ENCODE measurements around the gene GPR37.

The GPR37 gene

DNA sequence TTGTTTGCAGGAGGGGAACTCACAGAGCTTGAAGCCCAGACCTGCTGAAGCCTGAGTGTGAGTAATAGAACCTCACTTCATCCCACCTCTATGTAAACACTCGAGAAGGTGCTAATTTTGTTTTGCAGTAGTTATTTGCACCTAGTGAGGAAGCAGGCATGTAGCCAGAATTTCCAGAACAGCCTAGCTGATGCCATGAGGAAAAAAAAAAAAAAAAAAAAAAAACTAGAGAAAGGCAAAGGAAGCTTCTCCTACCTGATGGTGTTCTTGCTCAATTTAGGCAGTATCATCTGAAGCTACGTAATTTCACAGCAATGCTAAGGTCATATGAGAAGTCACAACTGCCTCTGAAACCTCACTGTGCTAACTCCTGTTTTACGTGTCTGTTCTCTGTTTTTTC is 13.6 kb upstream of the GPR37 start:
- H3K27ac ChIP-seq (ENCODE audit: low read depth, low read length, poor library complexity, severe bottlenecking), result no peak overlapping the region
- H3K36me3 ChIP-seq (ENCODE audit: insufficient read depth, low read length), result no peaks in the 10 kb centered on the region
- H2AFZ ChIP-seq (ENCODE audit: low read length), result no peak overlapping the region
- no peaks in the 10 kb centered on the region for H3K9me2 ChIP-seq (ENCODE audit: low read depth, low read length)
- H3K79me2 ChIP-seq (ENCODE audit: insufficient read depth, low read length), result no peaks in the 10 kb centered on the region
- H3K9me3 ChIP-seq (ENCODE audit: low read length), result no peaks in the 10 kb centered on the region
- no peaks in the 10 kb centered on the region for H4K20me1 ChIP-seq (ENCODE audit: insufficient read depth, low read length)
- no peak overlapping the region for H3K4me2 ChIP-seq (ENCODE audit: low read length)
- no peaks in the 10 kb centered on the region for H3F3A ChIP-seq (ENCODE audit: insufficient read depth, low read length)
- TF ChIP-seq, protein P1, sequence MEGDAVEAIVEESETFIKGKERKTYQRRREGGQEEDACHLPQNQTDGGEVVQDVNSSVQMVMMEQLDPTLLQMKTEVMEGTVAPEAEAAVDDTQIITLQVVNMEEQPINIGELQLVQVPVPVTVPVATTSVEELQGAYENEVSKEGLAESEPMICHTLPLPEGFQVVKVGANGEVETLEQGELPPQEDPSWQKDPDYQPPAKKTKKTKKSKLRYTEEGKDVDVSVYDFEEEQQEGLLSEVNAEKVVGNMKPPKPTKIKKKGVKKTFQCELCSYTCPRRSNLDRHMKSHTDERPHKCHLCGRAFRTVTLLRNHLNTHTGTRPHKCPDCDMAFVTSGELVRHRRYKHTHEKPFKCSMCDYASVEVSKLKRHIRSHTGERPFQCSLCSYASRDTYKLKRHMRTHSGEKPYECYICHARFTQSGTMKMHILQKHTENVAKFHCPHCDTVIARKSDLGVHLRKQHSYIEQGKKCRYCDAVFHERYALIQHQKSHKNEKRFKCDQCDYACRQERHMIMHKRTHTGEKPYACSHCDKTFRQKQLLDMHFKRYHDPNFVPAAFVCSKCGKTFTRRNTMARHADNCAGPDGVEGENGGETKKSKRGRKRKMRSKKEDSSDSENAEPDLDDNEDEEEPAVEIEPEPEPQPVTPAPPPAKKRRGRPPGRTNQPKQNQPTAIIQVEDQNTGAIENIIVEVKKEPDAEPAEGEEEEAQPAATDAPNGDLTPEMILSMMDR (IDR thresholded peaks at IDR 0.05; ENCODE audit: low read length), result no peak
- TF ChIP-seq EZH2 (IDR thresholded peaks at IDR 0.05; ENCODE audit: borderline replicate concordance, low read length), result no peak
- H3K27me3 ChIP-seq (ENCODE audit: insufficient read depth, low read length), result no peaks in the 10 kb centered on the region
- H3K4me3 ChIP-seq (ENCODE audit: low read depth, low read length, poor library complexity, severe bottlenecking), result no peak overlapping the region
- H3K9ac ChIP-seq (ENCODE audit: low read length), result no peak overlapping the region
- H3K4me1 ChIP-seq (ENCODE audit: insufficient read depth, low read length, severe bottlenecking), result no peaks in the 10 kb centered on the region

- Histone ChIP-seq H4K20me1 (ENCODE audit: insufficient read depth, low read length) (no peaks in the 10 kb centered on the region), H3K27ac (ENCODE audit: low read depth, low read length, poor library complexity, severe bottlenecking) (no peak overlapping the region), H3K9me3 (ENCODE audit: low read length) (no peaks in the 10 kb centered on the region), H3K79me2 (ENCODE audit: insufficient read depth, low read length) (no peaks in the 10 kb centered on the region), H3K4me1 (ENCODE audit: insufficient read depth, low read length, severe bottlenecking) (no peaks in the 10 kb centered on the region), H2AFZ (ENCODE audit: low read length) (no peak overlapping the region), H3K4me3 (ENCODE audit: low read depth, low read length, poor library complexity, severe bottlenecking) (no peak overlapping the region), H3K9me2 (ENCODE audit: low read depth, low read length) (no peaks in the 10 kb centered on the region), H3F3A (ENCODE audit: insufficient read depth, low read length) (no peaks in the 10 kb centered on the region), H3K36me3 (ENCODE audit: insufficient read depth, low read length) (no peaks in the 10 kb centered on the region), H3K4me2 (ENCODE audit: low read length) (no peak overlapping the region), H3K9ac (ENCODE audit: low read length) (no peak overlapping the region), H3K27me3 (ENCODE audit: insufficient read depth, low read length) (no peaks in the 10 kb centered on the region)
- no peak for TF ChIP-seq EZH2 (IDR thresholded peaks at IDR 0.05; ENCODE audit: borderline replicate concordance, low read length)
- TF ChIP-seq, protein P1 (IDR thresholded peaks at IDR 0.05; ENCODE audit: low read length), result no peak
Measured at GRCh38 chr7:124777268-124777667, 11.7 kb upstream of the GPR37 start.

DNA sequence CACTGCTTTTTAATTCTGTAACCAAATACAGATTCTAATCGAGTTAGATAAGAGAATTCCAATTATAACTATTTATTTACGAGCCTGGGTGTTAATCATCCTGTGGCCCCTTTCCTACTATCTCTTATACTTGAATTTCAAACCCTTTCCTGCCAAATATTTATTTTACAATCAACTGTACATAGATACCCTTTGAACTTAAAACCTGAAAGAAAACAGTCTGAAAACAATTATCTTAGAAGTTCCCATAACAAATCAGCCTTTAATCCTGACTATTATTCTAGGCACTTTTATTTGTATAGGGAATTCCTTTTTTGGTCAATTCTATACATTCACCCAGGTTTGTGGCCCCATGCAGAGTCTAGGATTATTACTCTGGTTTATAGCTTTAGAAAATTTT is 10.6 kb upstream of the GPR37 start:
- H3K27me3 ChIP-seq (ENCODE audit: insufficient read depth, low read length), result no peaks in the 10 kb centered on the region
- no peaks in the 10 kb centered on the region for H3K9me3 ChIP-seq (ENCODE audit: low read length)
- no peak overlapping the region for H3K27ac ChIP-seq (ENCODE audit: low read depth, low read length, poor library complexity, severe bottlenecking)
- no peak overlapping the region for H3K4me2 ChIP-seq (ENCODE audit: low read length)
- no peak overlapping the region for H3K4me3 ChIP-seq (ENCODE audit: low read depth, low read length, poor library complexity, severe bottlenecking)
- H3K79me2 ChIP-seq (ENCODE audit: insufficient read depth, low read length), result no peaks in the 10 kb centered on the region
- TF ChIP-seq, protein P1 (IDR thresholded peaks at IDR 0.05; ENCODE audit: low read length), result no peak
- no peak for TF ChIP-seq EZH2 (IDR thresholded peaks at IDR 0.05; ENCODE audit: borderline replicate concordance, low read length)
- H3K4me1 ChIP-seq (ENCODE audit: insufficient read depth, low read length, severe bottlenecking), result no peaks in the 10 kb centered on the region
- H3K9ac ChIP-seq (ENCODE audit: low read length), result no peak overlapping the region
- H3K36me3 ChIP-seq (ENCODE audit: insufficient read depth, low read length), result no peaks in the 10 kb centered on the region
- H3F3A ChIP-seq (ENCODE audit: insufficient read depth, low read length), result no peaks in the 10 kb centered on the region
- H3K9me2 ChIP-seq (ENCODE audit: low read depth, low read length), result no peaks in the 10 kb centered on the region
- H4K20me1 ChIP-seq (ENCODE audit: insufficient read depth, low read length), result no peaks in the 10 kb centered on the region
- H2AFZ ChIP-seq (ENCODE audit: low read length), result no peak overlapping the region

Measured in OCI-LY1 (cell line).